Stimulated activated CD4-positive, alpha-beta T cell treated with anti-CD3 and anti-CD28 coated beads, Interleukin-4, amount 100 ng/mL, for 24 hours (primary cell): ENCODE results near the gene LPP.

Experiments
- DNase-seq: peaks from one replicate; pipeline ENCODE4 v3.0.0-alpha.2; 2020

The LPP gene

GRCh38 chr3:188573291-188573940 lies 419.5 kb downstream of the LPP start:
- DNase-seq, result no peak

GRCh38 chr3:188573956-188574355 lies 420.0 kb downstream of the LPP start:
- DNase-seq, result no peak

- DNase-seq, result no peak
Observed at GRCh38 chr3:188574885-188575284, 420.9 kb downstream of the LPP start.

- no peak for DNase-seq
Observed at GRCh38 chr3:188575501-188575900, 421.5 kb downstream of the LPP start.

GRCh38 chr3:188577539-188577938 lies 423.6 kb downstream of the LPP start:
- DNase-seq, result no peak

DNA sequence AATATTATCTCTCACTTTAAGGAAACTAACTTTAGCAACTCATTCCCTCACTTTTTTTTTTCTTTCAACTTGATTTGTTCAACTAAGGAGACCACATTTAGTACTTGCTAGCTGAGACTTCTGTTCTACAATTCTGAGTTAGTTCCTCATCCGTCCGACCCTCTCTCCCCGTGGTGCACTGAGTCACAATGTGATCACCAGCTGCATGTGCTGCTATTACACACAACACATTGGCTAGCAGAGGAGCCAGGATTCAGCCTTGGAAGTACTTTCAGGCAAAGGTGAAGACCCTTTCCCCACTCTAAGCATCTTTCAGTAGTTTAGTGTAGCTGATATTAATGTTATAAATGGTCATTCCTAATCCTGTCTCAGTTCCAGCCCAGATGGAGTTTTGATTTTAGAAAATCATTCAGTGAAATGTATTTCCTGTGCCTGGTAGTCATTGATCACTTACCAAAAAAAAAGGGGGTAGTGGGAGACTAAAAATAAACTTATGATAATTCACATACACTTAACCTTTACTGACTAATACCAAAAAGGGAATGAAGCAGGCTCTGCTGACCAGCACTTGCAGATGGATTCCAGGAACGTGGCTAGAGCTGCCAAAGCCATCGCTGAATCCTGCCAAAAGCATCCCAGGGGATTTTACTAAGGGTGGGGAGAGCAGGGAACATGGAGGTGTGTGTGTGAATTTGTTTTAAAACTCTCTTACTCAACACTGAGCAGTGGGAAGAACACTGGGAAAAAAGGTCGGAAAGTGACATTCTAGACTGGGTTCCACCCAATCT lies 424.8 kb downstream of the LPP start:
- peak; percentile 6 for DNase-seq

DNA sequence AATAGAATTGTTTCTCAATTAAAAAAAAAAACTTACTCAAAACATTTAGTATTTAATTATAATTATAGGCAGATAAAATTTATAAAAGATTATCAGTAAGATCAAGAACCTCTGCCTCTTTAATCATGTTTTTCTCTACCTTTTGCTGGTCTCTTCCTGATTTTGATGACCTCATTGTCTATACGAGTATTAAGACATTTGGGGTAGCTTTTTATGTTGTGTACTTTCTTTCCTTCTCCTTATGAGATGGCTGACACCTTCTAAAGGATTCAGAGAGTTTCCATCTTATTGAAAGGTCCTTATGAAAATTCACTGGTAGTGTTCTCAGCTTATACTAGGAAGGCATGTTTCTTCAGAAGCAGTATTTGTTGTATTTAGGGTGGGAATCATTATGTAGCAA lies 426.3 kb downstream of the LPP start:
- DNase-seq, result no peak

DNA sequence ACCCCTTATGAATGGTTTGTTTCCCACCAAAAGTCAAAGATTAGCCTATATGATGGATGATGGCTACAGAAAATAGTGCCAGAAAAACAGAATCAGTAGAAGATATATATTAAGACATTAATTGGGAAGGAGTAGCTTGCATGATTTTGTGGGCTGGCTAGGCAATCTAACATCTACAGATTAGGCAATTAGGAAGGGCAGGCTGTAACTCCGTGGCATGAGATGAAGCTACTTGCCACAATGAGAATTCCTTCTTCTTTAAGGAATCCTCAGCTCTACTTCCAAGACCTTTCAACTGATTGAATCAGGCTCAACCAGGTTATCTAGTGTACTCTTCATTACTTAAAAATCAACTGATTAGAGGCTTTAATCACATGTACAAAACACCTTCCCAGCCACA lies 426.7 kb downstream of the LPP start:
- DNase-seq, result no peak

GRCh38 chr3:188581365-188581764 lies 427.4 kb downstream of the LPP start:
- DNase-seq, result no peak

DNA sequence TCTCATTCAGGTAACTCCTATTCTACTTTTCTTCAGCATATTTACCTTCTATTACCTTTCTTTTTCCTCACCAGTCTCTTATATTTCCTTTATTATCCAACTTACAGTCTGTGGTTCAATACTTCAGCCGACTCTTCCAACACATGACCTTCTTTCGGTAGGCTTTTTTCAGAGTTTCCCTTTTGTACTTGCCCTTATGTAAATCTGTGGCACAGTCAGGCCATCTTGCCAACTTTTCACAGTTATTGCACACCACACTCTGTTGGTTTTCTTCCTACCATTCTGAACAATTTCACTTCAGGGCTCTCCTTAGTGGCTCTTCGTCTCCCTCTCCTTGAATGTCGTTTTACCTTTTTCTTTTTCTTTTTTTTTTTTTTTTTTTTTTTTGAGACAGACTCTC lies 427.8 kb downstream of the LPP start:
- DNase-seq, result no peak

- DNase-seq, result peak; percentile 53
Observed at GRCh38 chr3:188583341-188584161, 429.6 kb downstream of the LPP start.

DNA sequence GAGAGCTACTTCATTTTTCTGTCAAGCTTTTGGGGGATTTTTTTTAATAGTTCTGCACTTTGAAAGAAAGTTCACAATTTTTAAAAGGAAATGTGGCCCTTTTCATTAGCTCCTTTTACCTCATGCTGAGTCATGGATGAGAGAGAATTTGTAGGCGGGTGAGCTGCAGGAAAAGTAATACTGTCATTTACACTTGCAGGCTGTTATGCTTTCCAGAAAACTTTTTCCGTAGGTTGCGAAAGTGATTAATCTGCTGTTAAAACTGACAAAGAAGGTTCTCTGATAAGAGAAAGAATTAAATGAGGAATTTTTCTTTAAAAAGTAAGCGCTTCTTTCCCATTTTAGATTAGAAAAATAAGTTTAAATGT lies 430.2 kb downstream of the LPP start:
- peak; percentile 59 for DNase-seq

DNA sequence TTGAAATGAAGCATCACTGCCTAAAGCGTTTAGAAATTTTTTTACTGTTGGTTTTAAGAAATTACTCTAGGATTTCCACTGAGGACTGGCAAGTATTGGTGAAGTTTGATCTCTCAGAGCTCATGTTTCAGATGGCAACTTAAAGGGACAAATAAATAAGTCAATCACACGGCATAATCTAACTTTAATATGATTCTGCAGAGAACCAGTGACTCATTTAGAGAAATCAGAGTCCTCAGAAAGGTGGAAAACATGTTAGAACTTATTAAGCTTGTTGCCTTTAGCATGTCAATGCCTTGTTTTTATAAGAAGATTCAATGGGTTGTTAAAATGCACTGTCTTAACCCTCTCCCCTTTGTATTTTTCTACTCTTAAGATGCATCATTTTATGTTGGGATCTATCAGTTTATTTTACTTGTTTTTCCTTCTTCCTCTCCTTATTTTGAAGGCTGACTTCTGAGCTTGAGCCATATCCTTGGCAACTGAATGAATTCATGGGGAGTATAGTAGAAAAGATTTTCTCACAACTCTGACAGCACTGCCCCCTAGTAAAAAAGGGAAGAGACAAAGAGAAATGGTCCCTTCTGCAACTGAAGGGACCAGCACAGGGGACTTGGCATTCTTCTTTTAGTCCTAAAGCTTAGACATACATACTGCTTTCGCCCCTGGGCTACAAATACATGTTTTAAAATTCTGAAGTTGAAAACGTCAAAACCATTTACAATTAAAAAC lies 431.2 kb downstream of the LPP start:
- no peak for DNase-seq

- DNase-seq, result no peak
Observed at GRCh38 chr3:188589071-188589470, 435.1 kb downstream of the LPP start.

DNA sequence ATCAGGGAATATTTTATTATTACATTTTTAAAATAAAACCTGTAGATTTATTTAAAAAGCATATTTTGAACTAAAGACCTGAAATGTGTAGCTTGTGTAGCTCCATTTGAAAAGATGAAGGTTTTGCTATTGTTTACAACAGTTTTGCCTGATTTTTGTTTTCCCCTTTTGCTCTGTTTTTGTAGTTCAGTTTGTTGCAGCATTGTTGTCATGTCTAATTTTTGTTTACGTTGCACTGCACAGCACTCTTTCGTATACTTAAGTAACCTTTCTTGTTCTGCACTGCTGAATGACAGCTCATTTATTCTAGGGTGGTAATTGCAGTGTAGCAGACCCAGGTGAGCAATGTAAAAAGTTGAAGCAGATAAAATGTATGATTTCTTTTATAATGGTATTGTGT lies 435.8 kb downstream of the LPP start:
- DNase-seq, result no peak

- no peak for DNase-seq
Observed at GRCh38 chr3:188590557-188590956, 436.6 kb downstream of the LPP start.

- no peak for DNase-seq
Observed at GRCh38 chr3:188594139-188594538, 440.2 kb downstream of the LPP start.

GRCh38 chr3:188595890-188596376 lies 442.0 kb downstream of the LPP start:
- DNase-seq, result no peak

DNA sequence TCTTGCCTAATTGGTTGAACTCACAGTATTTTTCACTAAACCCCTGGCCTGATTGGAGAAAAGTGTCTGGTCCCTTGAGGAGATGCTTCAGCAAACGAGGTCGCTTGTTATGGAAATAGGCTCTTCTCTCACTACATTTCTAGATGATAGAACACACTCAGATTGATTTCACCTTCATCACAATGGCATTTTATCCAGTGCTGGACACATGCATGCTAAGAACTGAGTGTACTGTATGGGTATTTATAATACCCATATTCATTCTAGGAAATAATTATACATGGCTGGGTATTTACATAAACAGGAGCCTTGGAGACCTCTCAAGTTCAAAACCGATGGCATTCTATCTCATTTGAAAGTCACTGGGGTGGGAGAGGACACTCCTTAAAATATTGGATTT lies 444.9 kb downstream of the LPP start:
- no peak for DNase-seq

GRCh38 chr3:188602111-188602510 lies 448.2 kb downstream of the LPP start:
- no peak for DNase-seq

- no peak for DNase-seq
Observed at GRCh38 chr3:188602620-188603019, 448.7 kb downstream of the LPP start.

DNA sequence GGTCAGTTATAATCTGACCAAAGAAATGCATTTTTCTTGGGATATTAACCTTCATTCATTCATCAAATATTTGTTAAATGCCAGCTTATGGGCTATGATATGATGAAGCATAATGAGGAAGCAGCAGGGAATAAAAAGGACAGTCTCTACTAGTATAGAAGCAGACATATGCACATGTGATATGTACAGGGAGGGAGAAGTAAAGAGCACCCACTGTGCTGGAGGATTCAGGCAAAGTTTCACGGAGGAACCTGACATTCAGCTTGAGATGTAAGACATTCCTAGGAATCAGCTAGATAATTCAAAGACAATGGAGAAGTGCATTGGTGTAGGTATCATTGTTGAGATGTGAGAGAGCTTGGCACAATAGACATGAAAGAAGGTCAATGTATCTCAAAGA lies 450.7 kb downstream of the LPP start:
- DNase-seq, result no peak

DNA sequence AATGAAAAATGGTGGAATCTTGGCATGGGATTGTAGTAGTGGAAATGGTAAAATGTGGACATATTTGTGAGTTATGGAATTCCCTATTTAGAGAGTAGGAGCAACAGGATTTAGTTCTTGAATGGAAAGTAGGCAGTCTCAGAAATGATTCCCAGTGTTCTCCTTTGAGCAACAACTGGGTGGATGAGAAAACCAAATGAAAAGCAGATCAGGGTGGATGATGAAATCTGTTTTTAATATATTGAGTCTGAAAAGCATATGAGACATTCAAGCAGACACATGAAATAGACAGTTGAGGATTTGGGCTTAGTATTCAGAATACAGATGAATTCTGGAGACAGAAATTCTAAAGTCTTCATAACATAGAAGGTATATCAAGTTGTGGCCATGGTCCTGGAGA lies 451.3 kb downstream of the LPP start:
- no peak for DNase-seq
